Measurements from ENCODE around the gene SLC2A1. TPM values are rescaled to one million over a fixed set of nuclear protein-coding genes. Genes with fewer than 3 reads are reported as not detected.

The SLC2A1 gene
- total and polyA plus RNA-seq, 9 of the 15 experiments (the other 6 are each of a cell fraction or from before 2014, with no cell fraction given) = 12.6 to 153 (median 48.0) TPM

DNA sequence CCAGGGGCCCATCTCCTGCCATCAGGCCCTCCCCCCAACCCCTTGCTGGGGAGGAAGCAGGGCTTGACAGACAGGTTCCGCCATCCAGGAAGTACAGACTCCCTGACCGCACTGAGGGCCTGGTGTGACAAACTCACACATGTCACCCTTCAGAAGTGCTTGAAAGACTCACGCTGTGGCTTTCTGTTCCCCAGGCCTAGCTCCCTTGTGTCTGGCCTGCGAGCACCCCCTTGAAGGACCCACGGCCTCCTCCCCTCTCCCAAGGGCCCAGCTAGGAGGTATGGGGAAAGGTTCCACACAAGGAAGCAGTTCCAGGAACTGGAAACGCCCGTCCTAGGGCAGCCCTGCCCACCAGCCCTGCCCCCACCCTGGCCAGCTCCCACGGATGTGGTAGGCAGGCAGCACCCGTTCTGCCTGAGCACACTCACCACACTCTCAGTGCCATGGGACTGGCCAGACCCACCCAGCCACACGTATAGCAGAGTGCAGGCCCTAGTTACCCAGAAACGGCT is 26.7 kb downstream of the SLC2A1 start (continued):
- TF ChIP-seq, protein P1, sequence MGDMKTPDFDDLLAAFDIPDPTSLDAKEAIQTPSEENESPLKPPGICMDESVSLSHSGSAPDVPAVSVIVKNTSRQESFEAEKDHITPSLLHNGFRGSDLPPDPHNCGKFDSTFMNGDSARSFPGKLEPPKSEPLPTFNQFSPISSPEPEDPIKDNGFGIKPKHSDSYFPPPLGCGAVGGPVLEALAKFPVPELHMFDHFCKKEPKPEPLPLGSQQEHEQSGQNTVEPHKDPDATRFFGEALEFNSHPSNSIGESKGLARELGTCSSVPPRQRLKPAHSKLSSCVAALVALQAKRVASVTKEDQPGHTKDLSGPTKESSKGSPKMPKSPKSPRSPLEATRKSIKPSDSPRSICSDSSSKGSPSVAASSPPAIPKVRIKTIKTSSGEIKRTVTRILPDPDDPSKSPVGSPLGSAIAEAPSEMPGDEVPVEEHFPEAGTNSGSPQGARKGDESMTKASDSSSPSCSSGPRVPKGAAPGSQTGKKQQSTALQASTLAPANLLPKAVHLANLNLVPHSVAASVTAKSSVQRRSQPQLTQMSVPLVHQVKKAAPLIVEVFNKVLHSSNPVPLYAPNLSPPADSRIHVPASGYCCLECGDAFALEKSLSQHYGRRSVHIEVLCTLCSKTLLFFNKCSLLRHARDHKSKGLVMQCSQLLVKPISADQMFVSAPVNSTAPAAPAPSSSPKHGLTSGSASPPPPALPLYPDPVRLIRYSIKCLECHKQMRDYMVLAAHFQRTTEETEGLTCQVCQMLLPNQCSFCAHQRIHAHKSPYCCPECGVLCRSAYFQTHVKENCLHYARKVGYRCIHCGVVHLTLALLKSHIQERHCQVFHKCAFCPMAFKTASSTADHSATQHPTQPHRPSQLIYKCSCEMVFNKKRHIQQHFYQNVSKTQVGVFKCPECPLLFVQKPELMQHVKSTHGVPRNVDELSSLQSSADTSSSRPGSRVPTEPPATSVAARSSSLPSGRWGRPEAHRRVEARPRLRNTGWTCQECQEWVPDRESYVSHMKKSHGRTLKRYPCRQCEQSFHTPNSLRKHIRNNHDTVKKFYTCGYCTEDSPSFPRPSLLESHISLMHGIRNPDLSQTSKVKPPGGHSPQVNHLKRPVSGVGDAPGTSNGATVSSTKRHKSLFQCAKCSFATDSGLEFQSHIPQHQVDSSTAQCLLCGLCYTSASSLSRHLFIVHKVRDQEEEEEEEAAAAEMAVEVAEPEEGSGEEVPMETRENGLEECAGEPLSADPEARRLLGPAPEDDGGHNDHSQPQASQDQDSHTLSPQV (IDR thresholded peaks at IDR 0.05) = peak; percentile 34; the same call in 1 of the 2 replicates
- TF ChIP-seq ZNF165 (CRISPR knock-in tag; IDR thresholded peaks at IDR 0.05; ENCODE audit: borderline replicate concordance) (no peak), LARP7 (IDR thresholded peaks at IDR 0.05) (no peak), ARID2 (IDR thresholded peaks at IDR 0.05) (no peak), SMAD4 (CRISPR knock-in tag; conservative IDR thresholded peaks at IDR 0.05) (peak; percentile 20), FUS (optimal IDR thresholded peaks at IDR 0.05; ENCODE audit: low read depth, low read length) (no peak), KLF13 (tag; IDR thresholded peaks at IDR 0.05; ENCODE audit: borderline replicate concordance, low read depth) (no peak), DPF2 (IDR thresholded peaks at IDR 0.05) (no peak)
- TF ChIP-seq, protein P2, sequence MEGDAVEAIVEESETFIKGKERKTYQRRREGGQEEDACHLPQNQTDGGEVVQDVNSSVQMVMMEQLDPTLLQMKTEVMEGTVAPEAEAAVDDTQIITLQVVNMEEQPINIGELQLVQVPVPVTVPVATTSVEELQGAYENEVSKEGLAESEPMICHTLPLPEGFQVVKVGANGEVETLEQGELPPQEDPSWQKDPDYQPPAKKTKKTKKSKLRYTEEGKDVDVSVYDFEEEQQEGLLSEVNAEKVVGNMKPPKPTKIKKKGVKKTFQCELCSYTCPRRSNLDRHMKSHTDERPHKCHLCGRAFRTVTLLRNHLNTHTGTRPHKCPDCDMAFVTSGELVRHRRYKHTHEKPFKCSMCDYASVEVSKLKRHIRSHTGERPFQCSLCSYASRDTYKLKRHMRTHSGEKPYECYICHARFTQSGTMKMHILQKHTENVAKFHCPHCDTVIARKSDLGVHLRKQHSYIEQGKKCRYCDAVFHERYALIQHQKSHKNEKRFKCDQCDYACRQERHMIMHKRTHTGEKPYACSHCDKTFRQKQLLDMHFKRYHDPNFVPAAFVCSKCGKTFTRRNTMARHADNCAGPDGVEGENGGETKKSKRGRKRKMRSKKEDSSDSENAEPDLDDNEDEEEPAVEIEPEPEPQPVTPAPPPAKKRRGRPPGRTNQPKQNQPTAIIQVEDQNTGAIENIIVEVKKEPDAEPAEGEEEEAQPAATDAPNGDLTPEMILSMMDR (IDR thresholded peaks at IDR 0.05 in 2 of 3, conservative IDR thresholded peaks at IDR 0.05 in 1 of 3; ENCODE audit: insufficient read depth in 2 of 3, low read depth in 1 of 3, low read length in 3 of 3) = no peak
- TF ChIP-seq, protein P3, sequence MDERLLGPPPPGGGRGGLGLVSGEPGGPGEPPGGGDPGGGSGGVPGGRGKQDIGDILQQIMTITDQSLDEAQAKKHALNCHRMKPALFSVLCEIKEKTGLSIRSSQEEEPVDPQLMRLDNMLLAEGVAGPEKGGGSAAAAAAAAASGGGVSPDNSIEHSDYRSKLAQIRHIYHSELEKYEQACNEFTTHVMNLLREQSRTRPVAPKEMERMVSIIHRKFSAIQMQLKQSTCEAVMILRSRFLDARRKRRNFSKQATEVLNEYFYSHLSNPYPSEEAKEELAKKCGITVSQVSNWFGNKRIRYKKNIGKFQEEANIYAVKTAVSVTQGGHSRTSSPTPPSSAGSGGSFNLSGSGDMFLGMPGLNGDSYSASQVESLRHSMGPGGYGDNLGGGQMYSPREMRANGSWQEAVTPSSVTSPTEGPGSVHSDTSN (CRISPR knock-in tag; IDR thresholded peaks at IDR 0.05; ENCODE audit: low read depth) = no peak; the same call in 1 of the 2 replicates
- TF ChIP-seq, protein P3 (tag; conservative IDR thresholded peaks at IDR 0.05; ENCODE audit: low read depth) = peak; percentile 43; the same call in 1 of the 2 replicates
- TF ChIP-seq, protein P4, sequence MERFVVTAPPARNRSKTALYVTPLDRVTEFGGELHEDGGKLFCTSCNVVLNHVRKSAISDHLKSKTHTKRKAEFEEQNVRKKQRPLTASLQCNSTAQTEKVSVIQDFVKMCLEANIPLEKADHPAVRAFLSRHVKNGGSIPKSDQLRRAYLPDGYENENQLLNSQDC (CRISPR knock-in tag; IDR thresholded peaks at IDR 0.05) = no peak
- TF ChIP-seq, protein P5, sequence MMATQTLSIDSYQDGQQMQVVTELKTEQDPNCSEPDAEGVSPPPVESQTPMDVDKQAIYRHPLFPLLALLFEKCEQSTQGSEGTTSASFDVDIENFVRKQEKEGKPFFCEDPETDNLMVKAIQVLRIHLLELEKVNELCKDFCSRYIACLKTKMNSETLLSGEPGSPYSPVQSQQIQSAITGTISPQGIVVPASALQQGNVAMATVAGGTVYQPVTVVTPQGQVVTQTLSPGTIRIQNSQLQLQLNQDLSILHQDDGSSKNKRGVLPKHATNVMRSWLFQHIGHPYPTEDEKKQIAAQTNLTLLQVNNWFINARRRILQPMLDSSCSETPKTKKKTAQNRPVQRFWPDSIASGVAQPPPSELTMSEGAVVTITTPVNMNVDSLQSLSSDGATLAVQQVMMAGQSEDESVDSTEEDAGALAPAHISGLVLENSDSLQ (IDR thresholded peaks at IDR 0.05) = peak; percentile 86
- TF ChIP-seq, protein P6, sequence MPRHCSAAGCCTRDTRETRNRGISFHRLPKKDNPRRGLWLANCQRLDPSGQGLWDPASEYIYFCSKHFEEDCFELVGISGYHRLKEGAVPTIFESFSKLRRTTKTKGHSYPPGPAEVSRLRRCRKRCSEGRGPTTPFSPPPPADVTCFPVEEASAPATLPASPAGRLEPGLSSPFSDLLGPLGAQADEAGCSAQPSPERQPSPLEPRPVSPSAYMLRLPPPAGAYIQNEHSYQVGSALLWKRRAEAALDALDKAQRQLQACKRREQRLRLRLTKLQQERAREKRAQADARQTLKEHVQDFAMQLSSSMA (CRISPR knock-in tag; IDR thresholded peaks at IDR 0.05) = no peak
- TF ChIP-seq, protein P7, sequence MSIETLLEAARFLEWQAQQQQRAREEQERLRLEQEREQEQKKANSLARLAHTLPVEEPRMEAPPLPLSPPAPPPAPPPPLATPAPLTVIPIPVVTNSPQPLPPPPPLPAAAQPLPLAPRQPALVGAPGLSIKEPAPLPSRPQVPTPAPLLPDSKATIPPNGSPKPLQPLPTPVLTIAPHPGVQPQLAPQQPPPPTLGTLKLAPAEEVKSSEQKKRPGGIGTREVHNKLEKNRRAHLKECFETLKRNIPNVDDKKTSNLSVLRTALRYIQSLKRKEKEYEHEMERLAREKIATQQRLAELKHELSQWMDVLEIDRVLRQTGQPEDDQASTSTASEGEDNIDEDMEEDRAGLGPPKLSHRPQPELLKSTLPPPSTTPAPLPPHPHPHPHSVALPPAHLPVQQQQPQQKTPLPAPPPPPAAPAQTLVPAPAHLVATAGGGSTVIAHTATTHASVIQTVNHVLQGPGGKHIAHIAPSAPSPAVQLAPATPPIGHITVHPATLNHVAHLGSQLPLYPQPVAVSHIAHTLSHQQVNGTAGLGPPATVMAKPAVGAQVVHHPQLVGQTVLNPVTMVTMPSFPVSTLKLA (conservative IDR thresholded peaks at IDR 0.05) = peak in 1 of 2 experiments; percentile 34; a peak in 1 of 4 replicates
